Measurements from ENCODE around the gene DEFB112.

DNA sequence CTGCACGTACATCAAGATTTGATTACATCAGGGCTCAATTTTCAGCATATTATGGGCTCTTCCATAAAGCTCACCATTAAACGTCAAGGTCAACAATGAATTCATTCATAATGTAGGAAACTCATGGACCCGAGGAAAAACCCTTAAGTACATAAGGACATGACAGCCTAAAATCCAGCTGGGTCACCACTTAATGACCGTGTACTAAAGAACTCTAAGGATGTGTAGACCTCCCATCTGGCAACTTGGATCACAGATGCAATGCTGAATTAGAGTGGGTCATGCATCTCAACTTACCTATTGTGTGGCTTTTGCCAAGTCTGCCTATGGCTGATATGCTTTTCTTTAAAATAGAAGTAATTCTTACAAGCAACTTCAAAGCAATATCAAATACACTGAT lies 26.7 kb upstream of the DEFB112 start:
- TF ChIP-seq, protein P1, sequence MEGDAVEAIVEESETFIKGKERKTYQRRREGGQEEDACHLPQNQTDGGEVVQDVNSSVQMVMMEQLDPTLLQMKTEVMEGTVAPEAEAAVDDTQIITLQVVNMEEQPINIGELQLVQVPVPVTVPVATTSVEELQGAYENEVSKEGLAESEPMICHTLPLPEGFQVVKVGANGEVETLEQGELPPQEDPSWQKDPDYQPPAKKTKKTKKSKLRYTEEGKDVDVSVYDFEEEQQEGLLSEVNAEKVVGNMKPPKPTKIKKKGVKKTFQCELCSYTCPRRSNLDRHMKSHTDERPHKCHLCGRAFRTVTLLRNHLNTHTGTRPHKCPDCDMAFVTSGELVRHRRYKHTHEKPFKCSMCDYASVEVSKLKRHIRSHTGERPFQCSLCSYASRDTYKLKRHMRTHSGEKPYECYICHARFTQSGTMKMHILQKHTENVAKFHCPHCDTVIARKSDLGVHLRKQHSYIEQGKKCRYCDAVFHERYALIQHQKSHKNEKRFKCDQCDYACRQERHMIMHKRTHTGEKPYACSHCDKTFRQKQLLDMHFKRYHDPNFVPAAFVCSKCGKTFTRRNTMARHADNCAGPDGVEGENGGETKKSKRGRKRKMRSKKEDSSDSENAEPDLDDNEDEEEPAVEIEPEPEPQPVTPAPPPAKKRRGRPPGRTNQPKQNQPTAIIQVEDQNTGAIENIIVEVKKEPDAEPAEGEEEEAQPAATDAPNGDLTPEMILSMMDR (optimal IDR thresholded peaks at IDR 0.05 in 1 of 3, IDR thresholded peaks at IDR 0.05 in 1 of 3, conservative IDR thresholded peaks at IDR 0.05 in 1 of 3; ENCODE audit: extremely low read depth in 1 of 3, insufficient read depth in 2 of 3, low read length in 3 of 3): no peak
- TF ChIP-seq EZH2 (IDR thresholded peaks at IDR 0.05; ENCODE audit: low read length): no peak

All from keratinocyte (primary cell).